ENCODE measurements around the gene ZRANB1.

The ZRANB1 gene

GRCh38 chr10:125020386-125020785, 78.5 kb downstream of the ZRANB1 start:
- TF ChIP-seq CTCF (conservative IDR thresholded peaks at IDR 0.05; ENCODE audit: low read depth, low read length) = no peak
- no peak overlapping the region for H3K4me3 ChIP-seq (ENCODE audit: low read depth, low read length)
- DNase-seq (ENCODE audit: low read depth) = no peak

GRCh38 chr10:125020871-125021270, 78.9 kb downstream of the ZRANB1 start:
- no peak for DNase-seq (ENCODE audit: low read depth)
- no peak for TF ChIP-seq CTCF (conservative IDR thresholded peaks at IDR 0.05; ENCODE audit: low read depth, low read length)
- H3K4me3 ChIP-seq (ENCODE audit: low read depth, low read length) = no peak overlapping the region

- no peak for DNase-seq (ENCODE audit: low read depth)
- no peak for TF ChIP-seq CTCF (conservative IDR thresholded peaks at IDR 0.05; ENCODE audit: low read depth, low read length)
Measured at GRCh38 chr10:125021686-125022344, 79.9 kb downstream of the ZRANB1 start.

GRCh38 chr10:125022671-125023070, 80.7 kb downstream of the ZRANB1 start:
- DNase-seq (ENCODE audit: low read depth) = no peak
- no peak overlapping the region for H3K4me3 ChIP-seq (ENCODE audit: low read depth, low read length)
- TF ChIP-seq CTCF (conservative IDR thresholded peaks at IDR 0.05; ENCODE audit: low read depth, low read length) = no peak

More at GRCh38 chr10:125021686-125022344, 79.9 kb downstream of the ZRANB1 start:
- H3K4me3 ChIP-seq (ENCODE audit: low read depth, low read length) = no peak overlapping the region

- TF ChIP-seq CTCF (conservative IDR thresholded peaks at IDR 0.05; ENCODE audit: low read depth, low read length) = no peak
- no peak for DNase-seq (ENCODE audit: low read depth)
- H3K4me3 ChIP-seq (ENCODE audit: low read depth, low read length) = no peak overlapping the region
Measured at GRCh38 chr10:125023255-125023654, 81.3 kb downstream of the ZRANB1 start.

- DNase-seq (ENCODE audit: low read depth) = no peak
- no peak for TF ChIP-seq CTCF (conservative IDR thresholded peaks at IDR 0.05; ENCODE audit: low read depth, low read length)
- no peak overlapping the region for H3K4me3 ChIP-seq (ENCODE audit: low read depth, low read length)
Measured at GRCh38 chr10:125023862-125024496, 82.1 kb downstream of the ZRANB1 start.
